GM18870 (cell line): ENCODE data around the gene RAB44.

Experiments used
- ATAC-seq: cut with Tn5 transposase; IDR thresholded peaks from one replicate; pipeline ENCODE4 v1.9.1; 2021; ENCODE audit warnings: moderate library complexity; ENCODE audit not compliant: unreplicated experiment

Gene RAB44

GRCh38 chr6:36766399-36766945, 68.8 kb downstream of the RAB44 start:
- no peak for ATAC-seq

- no peak for ATAC-seq
Observed at GRCh38 chr6:36769183-36769675, 71.6 kb downstream of the RAB44 start.

GRCh38 chr6:36769676-36770499, 72.3 kb downstream of the RAB44 start:
- no peak for ATAC-seq

- no peak for ATAC-seq
Observed at GRCh38 chr6:36771145-36771544, 73.5 kb downstream of the RAB44 start.

- no peak for ATAC-seq
Observed at GRCh38 chr6:36772397-36772796, 74.8 kb downstream of the RAB44 start.

- no peak for ATAC-seq
Observed at GRCh38 chr6:36774331-36774730, 76.7 kb downstream of the RAB44 start.

- ATAC-seq: no peak
Observed at GRCh38 chr6:36776167-36776566, 78.5 kb downstream of the RAB44 start.

GRCh38 chr6:36777801-36778200, 80.2 kb downstream of the RAB44 start:
- ATAC-seq: no peak

- ATAC-seq: no peak
Observed at GRCh38 chr6:36779227-36779626, 81.6 kb downstream of the RAB44 start.

- ATAC-seq: no peak
Observed at GRCh38 chr6:36780442-36781177, 83.0 kb downstream of the RAB44 start.

GRCh38 chr6:36781669-36782068, 84.0 kb downstream of the RAB44 start:
- ATAC-seq: no peak
